ENCODE data around the gene TMEM139.

TMEM139 gene

GRCh38 chr7:143269251-143269650, 15.5 kb upstream of the TMEM139 start:
- intact Hi-C loops (cut with DNase I; ENCODE audit: low total_unique reads) = no loop called here
- H3K27ac ChIP-seq = no peak overlapping the region
- H3K4me3 ChIP-seq = no peak overlapping the region
- H3K36me3 ChIP-seq = peaks cover 24 to 35% (median 33%) of the 10 kb centered on the region in 3 donors
- no peaks in the 10 kb centered on the region for H3K9me3 ChIP-seq
- no peak for DNase-seq
- H3K27me3 ChIP-seq = no peaks in the 10 kb centered on the region
- H3K4me1 ChIP-seq = peaks cover 0 to 14% (median 9%) of the 10 kb centered on the region in 4 donors
- TF ChIP-seq CTCF (IDR thresholded peaks at IDR 0.05) = no peak

- intact Hi-C loops (cut with DNase I; ENCODE audit: low total_unique reads) = no loop called here
Observed at GRCh38 chr7:143271240-143271639, 13.5 kb upstream of the TMEM139 start.

GRCh38 chr7:143272871-143273270, 11.9 kb upstream of the TMEM139 start:
- Histone ChIP-seq H3K27me3 (no peaks in the 10 kb centered on the region), H3K27ac (no peak overlapping the region), H3K4me3 (no peak overlapping the region), H3K9me3 (no peaks in the 10 kb centered on the region), H3K4me1 (no peaks in the 10 kb centered on the region), H3K36me3 (peaks cover 18 to 25% (median 22%) of the 10 kb centered on the region in 3 donors)
- intact Hi-C loops (cut with DNase I; ENCODE audit: low total_unique reads) = no loop called here
- DNase-seq = no peak
- no peak for TF ChIP-seq CTCF (IDR thresholded peaks at IDR 0.05)

More at GRCh38 chr7:143271240-143271639, 13.5 kb upstream of the TMEM139 start:
- Histone ChIP-seq H3K9me3 (no peaks in the 10 kb centered on the region), H3K4me3 (no peak overlapping the region), H3K36me3 (peaks cover 24 to 35% (median 33%) of the 10 kb centered on the region in 3 donors), H3K27ac (no peak overlapping the region), H3K27me3 (no peaks in the 10 kb centered on the region), H3K4me1 (no peaks in the 10 kb centered on the region)
- no peak for TF ChIP-seq CTCF (IDR thresholded peaks at IDR 0.05)
- DNase-seq = no peak

GRCh38 chr7:143279186-143280098, 5.3 kb upstream of the TMEM139 start:
- Histone ChIP-seq H3K4me3 (no peak overlapping the region), H3K27me3 (no peaks in the 10 kb centered on the region), H3K36me3 (no peaks in the 10 kb centered on the region), H3K9me3 (no peaks in the 10 kb centered on the region), H3K4me1 (peaks cover 0 to 5% (median 0%) of the 10 kb centered on the region in 4 donors), H3K27ac (no peak overlapping the region)
- intact Hi-C loops (cut with DNase I; ENCODE audit: low total_unique reads) = no loop called here
- DNase-seq = no peak
- no peak for TF ChIP-seq CTCF (IDR thresholded peaks at IDR 0.05)

GRCh38 chr7:143280160-143280559, 4.6 kb upstream of the TMEM139 start:
- no peaks in the 10 kb centered on the region for H3K9me3 ChIP-seq
- no peak overlapping the region for H3K27ac ChIP-seq
- no peaks in the 10 kb centered on the region for H3K36me3 ChIP-seq
- H3K4me3 ChIP-seq = no peak overlapping the region
- no peak for TF ChIP-seq CTCF (IDR thresholded peaks at IDR 0.05)
- H3K27me3 ChIP-seq = no peaks in the 10 kb centered on the region
- intact Hi-C loops (cut with DNase I; ENCODE audit: low total_unique reads) = no loop called here
- no peak for DNase-seq
- H3K4me1 ChIP-seq = peaks cover 0 to 5% (median 0%) of the 10 kb centered on the region in 4 donors

All from tibial artery (tissue), 4 donors.